Measurements from ENCODE around the gene AK8.
"Not testable (repeated sequence)": the region's sequence is repeated elsewhere in the genome, so short reads cannot be mapped to it uniquely, and the experiment has no call there.

AK8 gene

GRCh38 chr9:132744881-132745755 is 133.0 kb downstream of the AK8 start:
- DNase-seq (ENCODE audit: low spot score) = no peak

GRCh38 chr9:132743931-132744479 is 134.1 kb downstream of the AK8 start:
- DNase-seq (ENCODE audit: low spot score) = no peak

- DNase-seq (ENCODE audit: low spot score) = no peak
Observed at GRCh38 chr9:132742821-132743311, 135.2 kb downstream of the AK8 start.

GRCh38 chr9:132740526-132741309 is 137.4 kb downstream of the AK8 start:
- no peak for DNase-seq (ENCODE audit: low spot score)

GRCh38 chr9:132739710-132740310 is 138.3 kb downstream of the AK8 start:
- DNase-seq (ENCODE audit: low spot score) = no peak

GRCh38 chr9:132733260-132733815 is 144.7 kb downstream of the AK8 start:
- peak; percentile 17 for DNase-seq (ENCODE audit: low spot score)

- DNase-seq (ENCODE audit: low spot score) = no peak
Observed at GRCh38 chr9:132732326-132733259, 145.5 kb downstream of the AK8 start.

- no peak for DNase-seq (ENCODE audit: low spot score)
Observed at GRCh38 chr9:132731230-132731629, 146.9 kb downstream of the AK8 start.

- no peak for DNase-seq (ENCODE audit: low spot score)
Observed at GRCh38 chr9:132730054-132731033, 147.7 kb downstream of the AK8 start.

GRCh38 chr9:132729235-132729890 is 148.7 kb downstream of the AK8 start:
- no peak for DNase-seq (ENCODE audit: low spot score)

GRCh38 chr9:132728497-132728896 is 149.6 kb downstream of the AK8 start:
- no peak for DNase-seq (ENCODE audit: low spot score)

GRCh38 chr9:132728071-132728470 is 150.0 kb downstream of the AK8 start:
- no peak for DNase-seq (ENCODE audit: low spot score)

GRCh38 chr9:132726576-132727130 is 151.4 kb downstream of the AK8 start:
- DNase-seq (ENCODE audit: low spot score) = no peak

- no peak for DNase-seq (ENCODE audit: low spot score)
Observed at GRCh38 chr9:132725306-132725705, 152.8 kb downstream of the AK8 start.

GRCh38 chr9:132723809-132724208 is 154.3 kb downstream of the AK8 start:
- DNase-seq (ENCODE audit: low spot score) = no peak

GRCh38 chr9:132722564-132723065 is 155.5 kb downstream of the AK8 start:
- DNase-seq (ENCODE audit: low spot score) = no peak

GRCh38 chr9:132721661-132722060 is 156.4 kb downstream of the AK8 start:
- no peak for DNase-seq (ENCODE audit: low spot score)

- not testable (repeated sequence) for DNase-seq (ENCODE audit: low spot score)
Observed at GRCh38 chr9:132718381-132718928, 159.6 kb downstream of the AK8 start.
